OCI-LY7 (cell line): Measurements from ENCODE around the gene MDGA2. TPM values are rescaled to one million over a fixed set of nuclear protein-coding genes. Genes with fewer than 3 reads are reported as not detected.

Experiments
- BruUV-seq: library from RNA; stranded (reverse); fragments of 400-500 nt; replicated peaks from 2 replicates; lab custom pipeline; 2021; lab: Mats Ljungman, UMichigan
- CTCF ChIA-PET: fragments of 300-600 bp; sonication (Branson Sonifier 250); formaldehyde crosslinking; loops from one replicate; lab custom pipeline; 2022; ENCODE audit warnings: antibody characterized with exemption; ENCODE audit not compliant: unreplicated experiment; lab: Charles Lee
- POLR2A ChIA-PET: fragments of 300-600 bp; sonication (Branson Sonifier 250); formaldehyde crosslinking; loops from one replicate; lab custom pipeline; 2022; ENCODE audit warnings: antibody characterized with exemption; lab: Charles Lee
- DNase-seq: peaks from one replicate; pipeline ENCODE4 v3.0.0-alpha.2; 2015; ENCODE audit warnings: low spot score
- H2AFZ ChIP-seq: fragments of 200-600 bp; sonication (generic), shearing (Covaris generic); 2 replicates; pipeline ENCODE4 v1.6.1; 2014; ENCODE audit warnings: mild to moderate bottlenecking, antibody characterized with exemption, low read length, moderate library complexity
- H3K27ac ChIP-seq: fragments of 200-600 bp; sonication (generic); 2 replicates; pipeline ENCODE4 v1.5.1; 2014; ENCODE audit warnings: mixed run types, low read depth, mild to moderate bottlenecking, moderate library complexity, low read length, inconsistent platforms; ENCODE audit not compliant: poor library complexity, severe bottlenecking
- H3K36me3 ChIP-seq: fragments of 200-600 bp; sonication (generic); 2 replicates; pipeline ENCODE4 v1.6.1; 2014; ENCODE audit warnings: mild to moderate bottlenecking, antibody characterized with exemption, low read length, moderate library complexity, mixed read lengths; ENCODE audit not compliant: insufficient read depth
- H3K4me1 ChIP-seq: fragments of 200-600 bp; sonication (generic); 2 replicates; pipeline ENCODE4 v1.5.1; 2014; ENCODE audit warnings: mild to moderate bottlenecking, low read length; ENCODE audit not compliant: insufficient read depth, poor library complexity, severe bottlenecking
- H3K4me2 ChIP-seq: fragments of 200-600 bp; sonication (generic); 2 replicates; pipeline ENCODE4 v1.6.1; 2014; ENCODE audit warnings: mild to moderate bottlenecking, low read length
- H3K4me3 ChIP-seq: fragments of 200-600 bp; sonication (generic); 2 replicates; pipeline ENCODE4 v1.5.1; 2014; ENCODE audit warnings: mild to moderate bottlenecking, low read depth, low read length; ENCODE audit not compliant: poor library complexity, severe bottlenecking
- H3K79me2 ChIP-seq: fragments of 200-600 bp; sonication (generic); 2 replicates; pipeline ENCODE4 v1.6.1; 2016; ENCODE audit warnings: low read depth, mild to moderate bottlenecking, low read length, moderate library complexity, mixed read lengths; ENCODE audit not compliant: insufficient read depth
- H3K9me2 ChIP-seq: fragments of 200-600 bp; sonication (generic); 2 replicates; pipeline ENCODE4 v1.6.1; 2016; ENCODE audit warnings: mild to moderate bottlenecking, low read length, mixed read lengths; ENCODE audit not compliant: insufficient read depth
- H3K9me3 ChIP-seq: fragments of 200-600 bp; sonication (generic); 2 replicates; pipeline ENCODE4 v1.6.1; 2014; ENCODE audit warnings: mild to moderate bottlenecking, mixed run types, low read length, mixed read lengths
- H4K20me1 ChIP-seq: fragments of 200-600 bp; sonication (generic); 2 replicates; pipeline ENCODE4 v1.6.1; 2014; ENCODE audit warnings: mild to moderate bottlenecking, antibody characterized with exemption, low read length, moderate library complexity, mixed read lengths; ENCODE audit not compliant: insufficient read depth
- EZH2phosphoT487 ChIP-seq: fragments of 200-600 bp; sonication (generic); IDR thresholded peaks from 2 replicates; pipeline ENCODE4 v1.6.1; 2018; ENCODE audit warnings: low read depth, borderline replicate concordance, mild to moderate bottlenecking, mixed run types, antibody characterized with exemption, low read length, moderate library complexity, mixed read lengths
- intact Hi-C: fragments of 100-400 bp; cut with micrococcal nuclease; formaldehyde crosslinking; loops from one replicate; pipeline ENCODE4 v1.10.0; 2022; ENCODE audit not compliant: unreplicated experiment
- total RNA-seq, 2 experiments: library from RNA; depleted of rRNA in 1 of 2; stranded (reverse); fragments of >200 nt in 1 of 2; shearing (Covaris generic) in 1 of 2; gene quantifications; 2 replicates each; pipeline ENCODE4 v1.2.3, GENCODE V29; 2014 to 2022
- TF ChIP-seq, protein P1 (sequence below): fragments of 200-600 bp; sonication (generic); conservative IDR thresholded peaks from 2 replicates; pipeline ENCODE4 v1.5.1; 2014; ENCODE audit warnings: mild to moderate bottlenecking, antibody characterized with exemption, low read length, moderate library complexity, mixed read lengths

Gene MDGA2
- total RNA-seq, 2 experiments from 2014 or later: not detected

DNA sequence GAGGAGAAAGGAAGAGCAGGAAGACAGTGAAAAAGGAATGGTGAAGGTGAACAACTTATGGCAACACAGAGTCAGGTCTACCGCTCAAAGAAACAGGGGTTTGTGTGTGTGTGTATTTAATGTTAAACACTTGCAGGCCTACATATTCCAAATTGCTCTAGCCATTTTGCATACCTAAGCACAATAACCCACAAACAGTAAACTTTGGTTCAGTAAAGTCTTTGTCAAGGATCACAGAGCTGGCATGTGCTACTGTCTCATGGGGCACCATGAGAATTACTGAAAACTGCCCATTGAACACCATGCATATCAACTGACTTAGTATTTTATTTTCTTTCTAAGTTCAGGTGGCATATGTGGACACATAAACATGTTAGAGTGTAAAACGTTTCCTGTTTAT lies 163.6 kb downstream of the MDGA2 start:
- ChIA-PET CTCF (no interaction called here), POLR2A (no interaction called here)
- no TSS peak for BruUV-seq
- Histone ChIP-seq H3K9me2 (no peaks in the 10 kb centered on the region; the same call in 1 of the 2 replicates), H3K4me3 (no peak overlapping the region), H3K36me3 (no peaks in the 10 kb centered on the region), H4K20me1 (no peaks in the 10 kb centered on the region), H3K79me2 (no peaks in the 10 kb centered on the region), H3K4me2 (no peak overlapping the region), H3K9me3 (no peaks in the 10 kb centered on the region), H3K27ac (no peak overlapping the region), H3K4me1 (no peaks in the 10 kb centered on the region), H2AFZ (no peak overlapping the region)
- DNase-seq: no peak
- intact Hi-C loops: no loop called here
- TF ChIP-seq, protein P1, sequence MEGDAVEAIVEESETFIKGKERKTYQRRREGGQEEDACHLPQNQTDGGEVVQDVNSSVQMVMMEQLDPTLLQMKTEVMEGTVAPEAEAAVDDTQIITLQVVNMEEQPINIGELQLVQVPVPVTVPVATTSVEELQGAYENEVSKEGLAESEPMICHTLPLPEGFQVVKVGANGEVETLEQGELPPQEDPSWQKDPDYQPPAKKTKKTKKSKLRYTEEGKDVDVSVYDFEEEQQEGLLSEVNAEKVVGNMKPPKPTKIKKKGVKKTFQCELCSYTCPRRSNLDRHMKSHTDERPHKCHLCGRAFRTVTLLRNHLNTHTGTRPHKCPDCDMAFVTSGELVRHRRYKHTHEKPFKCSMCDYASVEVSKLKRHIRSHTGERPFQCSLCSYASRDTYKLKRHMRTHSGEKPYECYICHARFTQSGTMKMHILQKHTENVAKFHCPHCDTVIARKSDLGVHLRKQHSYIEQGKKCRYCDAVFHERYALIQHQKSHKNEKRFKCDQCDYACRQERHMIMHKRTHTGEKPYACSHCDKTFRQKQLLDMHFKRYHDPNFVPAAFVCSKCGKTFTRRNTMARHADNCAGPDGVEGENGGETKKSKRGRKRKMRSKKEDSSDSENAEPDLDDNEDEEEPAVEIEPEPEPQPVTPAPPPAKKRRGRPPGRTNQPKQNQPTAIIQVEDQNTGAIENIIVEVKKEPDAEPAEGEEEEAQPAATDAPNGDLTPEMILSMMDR: no peak
- no peak for TF ChIP-seq EZH2phosphoT487

DNA sequence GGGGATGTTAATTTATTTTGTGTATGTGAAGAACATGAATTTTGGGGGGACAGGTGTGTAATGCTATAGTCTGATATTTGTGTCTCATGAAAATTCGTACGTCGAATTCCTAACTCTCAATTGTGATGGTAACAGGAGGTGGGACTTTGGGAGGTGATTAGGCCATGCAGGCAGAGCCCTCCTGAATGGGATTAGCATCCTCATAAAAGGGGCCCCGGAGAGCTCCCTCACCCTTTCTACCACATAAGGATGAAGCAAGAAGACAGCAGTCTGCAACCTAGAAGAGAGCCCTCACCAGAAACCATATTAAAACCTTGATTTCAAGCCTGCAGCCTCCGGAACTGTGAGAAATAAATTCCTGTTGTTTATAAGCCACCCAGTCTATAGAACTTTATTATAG lies 165.4 kb downstream of the MDGA2 start:
- Histone ChIP-seq H2AFZ (no peak overlapping the region), H3K79me2 (no peaks in the 10 kb centered on the region), H3K9me2 (no peaks in the 10 kb centered on the region), H3K9me3 (no peaks in the 10 kb centered on the region), H4K20me1 (no peaks in the 10 kb centered on the region), H3K36me3 (no peaks in the 10 kb centered on the region), H3K4me2 (no peak overlapping the region), H3K4me3 (no peak overlapping the region), H3K27ac (no peak overlapping the region), H3K4me1 (no peaks in the 10 kb centered on the region)
- CTCF ChIA-PET: no interaction called here
- no peak for DNase-seq
- TF ChIP-seq EZH2phosphoT487: no peak
- TF ChIP-seq, protein P1: no peak
- POLR2A ChIA-PET: no interaction called here
- no TSS peak for BruUV-seq
- intact Hi-C loops: no loop called here

DNA sequence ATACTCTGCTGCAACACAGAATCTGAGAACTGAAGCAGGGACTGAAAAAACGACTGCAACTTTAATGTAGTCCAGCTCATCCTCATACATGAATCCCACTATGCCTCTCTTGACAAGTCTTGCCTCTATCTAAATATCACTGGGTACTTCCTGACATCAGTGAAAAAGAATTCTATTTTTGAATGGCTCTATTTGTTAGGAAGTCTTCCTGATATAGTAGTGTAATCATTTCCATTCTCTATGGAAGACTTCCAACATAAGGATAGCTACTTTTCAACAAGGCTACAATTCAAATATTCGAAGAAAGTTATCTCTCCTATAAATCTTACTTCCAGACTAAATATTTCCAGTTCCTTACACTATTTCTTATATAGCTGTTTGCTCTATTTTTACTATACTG lies 167.5 kb downstream of the MDGA2 start:
- Histone ChIP-seq H3K79me2 (no peaks in the 10 kb centered on the region), H3K36me3 (no peaks in the 10 kb centered on the region), H3K4me2 (no peak overlapping the region), H3K9me3 (no peaks in the 10 kb centered on the region), H3K27ac (no peak overlapping the region), H4K20me1 (no peaks in the 10 kb centered on the region), H3K4me3 (no peak overlapping the region), H2AFZ (no peak overlapping the region), H3K4me1 (no peaks in the 10 kb centered on the region), H3K9me2 (no peaks in the 10 kb centered on the region)
- TF ChIP-seq EZH2phosphoT487: no peak
- no TSS peak for BruUV-seq
- intact Hi-C loops: no loop called here
- ChIA-PET CTCF (no interaction called here), POLR2A (interaction anchor here (0.9 kb wide), 2 partner anchors 11 to 346 kb away, joined by 3 to 4 read pairs; no protein-coding TSS in a partner anchor)
- no peak for DNase-seq
